GM20431 (cell line): ENCODE data around the gene RHOF.

Experiments
- in situ Hi-C: fragments of 300-500 bp; cut with MseI, MboI; formaldehyde crosslinking; loops from one replicate; pipeline ENCODE4 v1.15.0; 2020; ENCODE audit warnings: low sequenced_read_pairs; ENCODE audit not compliant: unreplicated experiment

RHOF gene, protein sequence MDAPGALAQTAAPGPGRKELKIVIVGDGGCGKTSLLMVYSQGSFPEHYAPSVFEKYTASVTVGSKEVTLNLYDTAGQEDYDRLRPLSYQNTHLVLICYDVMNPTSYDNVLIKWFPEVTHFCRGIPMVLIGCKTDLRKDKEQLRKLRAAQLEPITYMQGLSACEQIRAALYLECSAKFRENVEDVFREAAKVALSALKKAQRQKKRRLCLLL

DNA sequence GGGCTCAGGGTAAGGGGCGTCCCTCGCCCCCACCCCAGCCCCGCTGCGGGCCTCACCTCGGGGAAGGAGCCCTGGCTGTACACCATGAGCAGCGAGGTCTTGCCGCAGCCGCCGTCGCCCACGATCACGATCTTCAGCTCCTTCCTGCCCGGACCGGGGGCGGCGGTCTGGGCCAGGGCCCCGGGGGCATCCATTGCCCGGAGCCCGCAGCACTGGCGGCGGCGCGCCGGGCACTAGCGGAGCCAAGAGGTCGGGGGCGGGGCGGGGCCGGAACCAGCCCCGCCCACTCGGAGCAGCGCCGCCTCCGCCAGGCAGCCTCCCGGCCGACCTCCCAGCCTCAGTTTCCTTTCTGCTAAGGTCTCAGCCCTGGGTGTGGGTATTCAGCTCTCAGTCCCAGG, at the start of gene RHOF:
RHOF (minus strand) TSS at position 249 of the 398 bp plus-strand sequence; CDS start at position 194, 55 bp downstream.
- in situ Hi-C loops = loop anchor here (10.0 kb wide), 1 partner anchor 99 kb away; no protein-coding TSS in a partner anchor

- in situ Hi-C loops = no loop called here
These were observed 46.7 kb upstream of the RHOF start for GRCh38 chr12:121839993-121840761.

GRCh38 chr12:121839106-121839992, 45.9 kb upstream of the RHOF start:
- in situ Hi-C loops = no loop called here

DNA sequence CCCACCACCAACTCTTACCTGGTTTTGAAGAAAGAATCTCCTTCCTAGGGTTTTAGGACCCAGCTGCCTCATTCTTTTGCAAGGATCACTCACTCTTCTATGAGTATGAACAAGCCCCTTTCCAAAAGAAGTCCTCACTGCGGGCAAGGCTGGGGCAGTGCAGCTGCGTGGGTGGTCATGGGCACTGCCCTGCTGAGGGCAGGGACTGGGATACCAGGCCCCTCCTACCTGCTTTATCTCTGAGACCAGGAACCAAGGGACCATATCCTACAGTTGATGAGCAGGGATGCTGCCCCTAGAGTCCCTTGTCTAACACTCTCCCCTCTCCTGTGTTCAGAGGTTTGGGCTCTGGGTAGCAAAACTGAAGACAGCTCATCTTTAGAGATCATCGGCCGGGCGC, 44.6 kb upstream of the RHOF start:
- in situ Hi-C loops = no loop called here

GRCh38 chr12:121837680-121838079, 44.2 kb upstream of the RHOF start:
- in situ Hi-C loops = no loop called here

- in situ Hi-C loops = no loop called here
These were observed 38.2 kb upstream of the RHOF start for GRCh38 chr12:121831571-121832245.

GRCh38 chr12:121830588-121831265, 37.2 kb upstream of the RHOF start:
- in situ Hi-C loops = no loop called here

- in situ Hi-C loops = no loop called here
These were observed 36.6 kb upstream of the RHOF start for GRCh38 chr12:121830134-121830533.

- in situ Hi-C loops = no loop called here
These were observed 35.9 kb upstream of the RHOF start for GRCh38 chr12:121829250-121829918.

- in situ Hi-C loops = no loop called here
These were observed 35.3 kb upstream of the RHOF start for GRCh38 chr12:121828826-121829225.

DNA sequence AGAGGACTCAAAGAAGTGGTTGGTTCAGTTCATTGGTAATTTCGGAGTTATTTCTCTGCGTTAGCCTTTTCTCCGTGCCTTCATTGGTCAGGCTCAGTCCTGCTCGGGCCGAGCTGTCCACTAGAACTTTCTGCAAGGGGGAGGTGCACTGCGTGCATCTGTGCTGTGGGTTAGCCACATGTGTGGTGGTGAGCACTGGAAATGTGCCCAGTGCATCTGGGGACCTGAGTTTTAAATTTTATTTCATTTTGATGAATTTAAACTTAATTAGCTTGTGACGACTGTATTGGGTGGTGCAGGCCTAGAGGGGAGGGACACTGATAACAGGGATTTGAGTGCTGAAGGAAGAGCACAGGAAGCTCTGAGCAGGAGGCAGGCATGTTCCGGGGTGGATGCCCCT, 34.8 kb upstream of the RHOF start:
- in situ Hi-C loops = no loop called here

- in situ Hi-C loops = no loop called here
These were observed 34.0 kb upstream of the RHOF start for GRCh38 chr12:121827351-121828099.

GRCh38 chr12:121826318-121827150, 33.0 kb upstream of the RHOF start:
- in situ Hi-C loops = no loop called here

- in situ Hi-C loops = no loop called here
These were observed 31.6 kb upstream of the RHOF start for GRCh38 chr12:121825041-121825523.

DNA sequence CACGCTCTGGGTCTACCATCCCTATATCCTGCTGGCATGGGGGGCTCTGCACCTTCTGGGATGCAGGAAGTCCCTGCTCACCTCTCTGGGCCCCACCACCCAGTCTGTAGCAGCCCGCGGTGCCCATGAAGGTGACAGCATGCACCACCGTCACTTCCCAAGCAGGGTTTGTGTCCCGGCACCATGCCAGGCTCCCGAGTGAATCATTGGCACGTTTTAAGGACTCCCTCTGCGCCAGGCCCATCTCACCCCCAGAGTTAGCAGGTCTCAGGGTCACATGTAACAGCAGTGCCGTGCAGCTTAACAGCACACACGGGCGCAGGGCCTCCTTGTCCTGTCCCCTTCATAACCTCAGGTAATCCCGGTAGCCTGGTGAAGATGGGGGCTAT, 30.2 kb upstream of the RHOF start:
- in situ Hi-C loops = no loop called here

DNA sequence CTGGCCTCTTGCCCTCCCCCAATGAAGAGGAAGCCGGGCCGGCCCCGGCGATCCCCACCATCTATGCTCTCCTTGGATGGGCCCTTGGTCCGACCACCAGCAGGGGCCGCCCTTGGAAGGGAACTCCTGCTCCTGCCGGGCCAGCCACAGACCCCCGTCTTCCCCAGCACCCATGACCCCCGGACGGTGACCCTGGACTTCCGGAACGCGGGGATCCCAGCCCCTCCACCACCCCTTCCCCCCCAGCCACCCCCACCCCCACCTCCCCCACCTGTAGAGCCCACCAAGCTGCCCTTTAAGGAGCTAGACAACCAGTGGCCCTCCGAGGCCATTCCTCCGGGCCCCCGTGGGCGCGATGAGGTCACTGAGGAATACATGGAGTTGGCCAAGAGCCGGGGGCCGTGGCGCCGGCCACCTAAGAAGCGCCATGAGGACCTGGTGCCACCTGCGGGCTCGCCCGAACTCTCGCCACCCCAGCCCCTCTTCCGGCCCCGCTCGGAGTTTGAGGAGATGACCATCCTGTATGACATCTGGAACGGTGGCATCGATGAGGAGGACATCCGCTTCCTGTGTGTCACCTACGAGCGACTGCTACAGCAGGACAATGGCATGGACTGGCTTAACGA, 29.7 kb upstream of the RHOF start:
- in situ Hi-C loops = no loop called here
